Ammon's horn (tissue), 1 donor: ENCODE measurements around the gene ABHD16B.
"Not testable (repeated sequence)": the region's sequence is repeated elsewhere in the genome, so short reads cannot be mapped to it uniquely, and the experiment has no call there.

ENCODE experiments used
- DNase-seq: peaks from one replicate; pipeline ENCODE4 v3.0.0-alpha.2; 2016; ENCODE audit warnings: low spot score

ABHD16B gene

DNA sequence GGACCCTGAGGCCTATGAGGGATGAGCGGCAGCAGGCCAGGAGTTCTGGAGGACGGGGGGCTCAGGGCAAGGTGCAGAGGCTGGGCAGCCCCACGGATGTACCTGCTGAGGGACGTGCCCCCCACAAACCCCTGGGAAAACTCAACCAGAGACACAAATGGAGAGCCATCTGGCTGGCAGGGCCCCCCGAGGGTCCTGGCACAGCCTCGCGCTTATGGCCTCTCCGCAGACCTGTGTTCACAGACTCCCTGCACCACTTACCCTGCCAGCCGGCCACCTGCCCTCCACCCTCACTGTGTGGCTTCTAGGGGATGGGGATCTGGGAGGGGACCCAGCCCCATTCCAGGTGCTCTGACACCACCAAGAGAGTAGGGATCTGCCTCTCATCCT is 26.8 kb upstream of the ABHD16B start:
- DNase-seq, result no peak

DNA sequence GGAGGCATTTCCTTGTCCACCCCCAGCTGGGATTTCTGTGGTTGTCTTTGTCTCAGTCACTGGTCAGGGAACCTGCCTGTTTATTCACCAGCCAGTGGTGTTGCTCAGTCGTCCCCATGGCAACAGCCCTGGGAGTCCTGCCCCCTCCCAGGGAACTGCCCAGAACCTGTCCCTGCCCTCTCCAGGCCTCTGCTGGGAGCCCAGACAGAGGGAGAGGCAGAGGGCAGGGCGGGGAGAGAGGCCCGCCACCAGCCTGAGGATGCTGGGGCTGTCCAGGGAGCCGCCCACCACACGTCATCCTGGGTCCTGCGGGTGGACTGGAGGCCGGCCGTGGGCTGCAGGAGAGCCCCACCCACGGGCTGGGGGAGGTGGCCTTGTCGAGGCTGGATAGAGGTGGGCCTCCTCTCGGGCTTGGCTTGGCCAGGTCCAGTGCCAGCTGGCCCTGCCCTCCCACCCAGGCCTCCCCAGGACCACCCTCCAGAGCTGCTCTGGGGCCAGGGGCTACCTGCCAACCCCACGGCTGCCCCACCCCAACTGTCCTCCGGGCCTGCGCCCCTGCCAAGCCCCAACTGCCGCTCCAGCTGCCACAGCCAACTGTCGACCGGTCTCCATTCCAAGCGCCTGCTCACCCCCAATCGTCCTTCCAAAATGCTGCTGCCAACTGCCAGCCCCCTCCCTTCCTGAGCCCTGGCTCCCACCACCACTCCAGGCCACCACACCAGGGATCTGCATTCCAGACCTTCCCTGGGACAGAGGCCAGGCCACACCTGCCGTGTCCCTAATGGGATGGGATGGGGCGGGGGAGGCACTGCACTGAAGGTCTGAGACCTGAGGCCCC is 26.1 kb upstream of the ABHD16B start:
- DNase-seq, result peak; percentile 83

DNA sequence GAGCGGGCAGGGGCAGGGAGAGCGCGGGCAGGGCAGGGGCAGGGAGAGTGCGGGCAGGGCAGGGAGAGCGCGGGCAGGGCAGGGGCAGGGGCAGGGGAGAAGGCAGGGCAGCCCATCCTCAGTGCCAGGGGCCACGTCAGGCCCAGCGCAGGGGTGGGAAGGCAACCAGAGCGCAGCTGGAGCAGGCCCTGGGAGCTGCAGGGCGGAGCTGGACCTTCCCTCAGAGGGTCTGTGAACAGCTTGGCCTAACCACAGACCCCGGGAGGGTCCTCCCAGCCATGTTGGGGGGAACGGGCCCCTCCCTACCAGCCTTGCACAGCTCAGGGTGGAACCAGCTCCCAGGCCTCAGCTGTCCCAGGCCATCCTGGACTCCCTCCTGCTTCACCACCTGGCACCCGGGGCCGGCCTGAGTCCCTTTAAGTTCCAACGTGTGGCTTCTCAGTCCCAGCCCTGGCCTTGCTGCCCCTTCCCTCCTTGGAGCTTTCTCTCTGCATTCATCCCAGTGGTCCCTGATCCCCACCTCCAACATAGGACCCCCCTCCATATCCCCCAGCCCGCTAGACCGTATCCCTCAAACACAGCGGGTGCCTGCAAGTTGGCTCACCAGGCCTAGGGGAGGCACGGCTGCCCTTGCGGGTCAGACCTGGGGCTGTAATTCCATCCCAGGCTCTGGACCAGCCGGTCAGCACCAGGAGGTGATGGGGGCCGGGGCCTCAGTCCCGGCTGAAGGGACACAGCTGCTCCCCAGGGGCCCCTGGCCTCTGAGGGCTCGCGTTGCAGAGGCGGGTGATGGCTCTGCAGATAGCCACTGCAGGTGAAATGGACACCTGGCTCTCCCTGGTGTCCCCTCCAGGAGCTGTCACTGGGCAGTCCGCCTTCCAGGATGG is 24.6 kb upstream of the ABHD16B start:
- no peak for DNase-seq

DNA sequence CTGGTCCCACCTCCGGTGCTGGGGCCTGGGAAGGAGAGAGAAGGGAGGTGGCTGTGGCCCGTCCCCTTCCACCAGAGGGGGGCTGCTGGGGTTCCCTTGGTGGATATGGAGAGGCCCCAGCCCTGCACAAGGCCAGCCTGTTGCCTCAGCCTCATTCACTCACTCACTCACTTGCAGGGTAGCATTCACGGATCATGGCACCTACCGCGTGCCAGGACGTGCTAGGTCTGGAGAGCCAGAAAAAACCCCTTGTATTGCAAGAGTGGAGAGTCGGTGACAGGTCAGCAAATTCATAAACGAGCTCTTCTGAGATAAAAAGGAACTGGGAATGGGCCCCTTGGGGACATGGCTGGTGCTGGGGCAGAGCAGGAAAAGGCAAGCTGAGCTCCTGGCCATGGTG is 23.8 kb upstream of the ABHD16B start:
- DNase-seq, result no peak

DNA sequence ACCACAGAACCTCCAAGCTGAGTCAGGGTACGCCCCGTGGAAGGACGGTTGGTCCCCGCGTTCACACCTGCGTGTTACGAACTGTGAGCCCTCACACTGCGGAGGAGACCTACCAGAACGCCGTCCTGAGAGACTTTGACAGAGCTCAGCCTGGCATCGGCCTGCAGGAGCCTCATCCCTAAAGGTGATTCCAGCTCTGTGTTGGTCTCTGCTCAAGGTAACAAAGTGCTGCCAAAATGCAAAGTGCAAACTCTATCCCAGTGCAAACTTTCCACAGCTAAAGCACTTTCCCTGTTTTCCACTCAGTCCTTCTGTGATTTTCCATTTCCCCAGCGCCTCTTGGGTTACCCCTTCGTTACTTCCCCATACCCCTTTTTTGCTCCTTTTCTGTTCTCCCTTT is 21.7 kb upstream of the ABHD16B start:
- no peak for DNase-seq

DNA sequence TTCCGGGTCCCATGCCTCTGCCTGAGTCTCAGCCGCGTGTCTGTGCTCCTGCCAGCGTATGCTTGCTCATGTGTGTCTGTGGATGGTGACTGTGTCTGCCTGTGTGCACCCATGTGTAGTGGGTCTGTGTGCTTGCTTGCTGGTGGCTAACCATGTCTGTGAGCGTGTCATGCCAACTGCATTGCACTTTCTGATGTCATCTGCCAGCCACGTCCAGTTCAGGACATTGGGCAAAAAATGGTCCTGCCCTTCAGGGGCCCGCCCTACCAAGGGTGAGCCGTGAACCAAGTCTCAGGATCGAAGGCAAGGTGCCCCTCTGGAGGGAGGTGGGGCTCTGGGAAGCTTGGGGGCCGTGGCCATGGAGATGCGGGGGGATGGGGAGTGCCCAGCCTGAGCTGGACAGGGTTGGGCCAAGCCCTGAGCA is 20.9 kb upstream of the ABHD16B start:
- DNase-seq, result no peak

DNA sequence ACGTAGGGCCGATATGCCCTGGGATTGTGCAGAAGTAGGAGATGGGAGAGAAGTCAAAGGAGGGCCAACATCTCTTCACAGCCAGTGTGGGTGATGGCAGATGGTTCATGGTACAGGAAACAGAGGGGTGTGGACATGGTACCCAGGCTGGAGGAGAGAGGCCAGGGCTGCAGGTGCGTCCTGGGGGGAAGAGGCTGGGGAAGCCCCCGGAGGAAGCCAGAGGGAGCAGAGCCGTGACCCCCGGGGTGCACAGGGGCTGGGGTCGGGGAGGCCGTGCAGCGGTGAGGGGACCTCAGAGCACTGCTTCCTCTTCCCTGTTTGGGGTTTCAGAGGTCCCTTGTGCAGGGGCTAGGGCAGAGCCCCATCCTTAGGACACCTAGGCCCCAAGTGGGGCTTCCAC is 19.0 kb upstream of the ABHD16B start:
- no peak for DNase-seq

DNA sequence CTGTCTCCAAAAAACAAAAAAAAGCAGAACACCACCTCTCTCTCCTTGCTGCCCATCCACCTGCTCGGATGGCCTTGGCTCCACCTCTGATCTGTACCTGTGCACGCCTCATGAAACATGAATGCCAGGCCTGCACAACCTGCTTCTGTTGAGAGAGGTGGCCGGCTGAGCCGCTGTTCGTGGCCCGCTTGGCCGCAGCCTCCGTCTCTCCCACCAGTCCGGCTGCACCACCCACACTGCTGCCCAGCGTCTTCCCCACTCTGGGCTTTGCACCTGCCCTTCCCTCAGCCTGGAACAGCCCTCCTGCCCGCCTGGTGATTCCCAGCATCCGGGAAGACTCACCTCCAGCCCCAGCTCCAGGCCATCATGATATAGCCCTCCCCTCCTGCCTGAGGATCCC is 18.1 kb upstream of the ABHD16B start:
- DNase-seq, result no peak

DNA sequence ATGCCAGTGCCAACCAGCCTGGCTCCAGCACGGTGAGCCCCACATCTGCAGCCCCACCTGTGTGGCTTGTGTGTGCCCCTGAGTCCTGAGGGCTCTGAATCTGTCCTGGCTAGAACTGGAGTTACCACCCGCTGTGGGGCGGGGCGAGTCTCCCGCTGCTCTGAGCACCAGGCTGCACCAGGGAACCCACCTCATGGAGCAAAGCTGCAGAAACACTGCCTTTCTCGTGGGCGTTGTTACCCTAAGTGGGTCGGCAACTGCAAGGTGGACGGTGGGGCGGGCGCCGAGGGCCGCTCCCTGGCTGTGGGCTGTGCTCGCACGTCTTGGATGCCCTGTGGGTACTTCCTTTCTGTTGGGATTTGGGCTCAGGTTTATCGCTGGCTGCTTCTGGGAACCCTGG is 17.5 kb upstream of the ABHD16B start:
- DNase-seq, result no peak

DNA sequence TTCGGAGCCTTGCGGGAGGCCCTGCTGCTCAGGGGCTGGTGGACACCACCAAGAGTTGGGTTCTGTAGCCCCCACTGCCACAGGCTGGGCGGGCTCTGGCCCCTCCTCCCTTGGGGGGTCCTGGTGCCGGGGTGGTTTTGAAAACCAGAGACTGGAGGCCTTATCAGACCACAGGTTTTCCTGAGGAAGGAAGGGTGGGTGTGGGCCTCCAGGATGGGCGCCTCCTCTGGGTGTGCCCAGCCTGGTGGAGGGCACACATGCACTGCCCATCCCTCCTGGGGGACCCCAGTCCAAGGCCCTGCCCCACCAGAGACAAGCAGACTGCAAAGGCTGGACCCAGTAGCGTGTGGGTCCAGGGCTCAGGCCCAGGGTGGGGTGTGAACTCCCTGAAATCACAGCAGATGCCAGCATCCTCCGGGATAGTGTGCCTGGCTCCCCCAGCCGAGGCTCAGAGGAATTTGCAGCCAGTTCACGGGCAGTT is 16.7 kb upstream of the ABHD16B start:
- no peak for DNase-seq

DNA sequence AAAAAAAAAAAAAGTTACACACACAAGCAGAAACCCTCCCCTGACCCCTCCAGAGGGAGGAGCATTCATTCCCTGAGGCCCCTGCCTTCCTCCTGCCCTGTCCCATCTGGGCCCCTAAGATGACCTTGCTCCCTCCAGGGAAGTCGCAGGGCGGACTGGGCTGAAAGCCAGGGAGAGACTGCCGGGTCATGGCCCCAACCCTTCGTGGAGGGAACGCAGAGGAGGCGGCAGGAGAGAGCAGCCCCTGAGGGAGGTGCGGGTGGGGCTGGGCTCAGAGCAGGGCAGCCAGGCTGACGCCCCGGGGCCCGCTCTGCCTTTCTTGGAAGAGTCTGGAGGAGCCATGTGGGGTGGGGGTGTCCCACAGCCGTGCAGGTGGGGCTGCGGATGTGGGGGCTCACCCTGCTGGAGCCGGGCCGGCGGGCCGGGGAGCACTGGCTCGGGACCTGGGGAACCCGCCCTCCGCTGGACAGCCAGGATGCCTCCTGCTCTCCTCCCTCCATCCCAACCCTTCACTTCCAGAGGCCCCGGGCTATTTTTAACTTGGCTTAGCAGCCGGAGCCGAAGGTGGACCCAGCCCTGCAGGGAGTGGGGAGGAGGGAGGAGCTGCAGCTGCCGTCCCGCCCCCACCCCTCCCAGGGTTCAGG is 15.0 kb upstream of the ABHD16B start:
- DNase-seq, result no peak

DNA sequence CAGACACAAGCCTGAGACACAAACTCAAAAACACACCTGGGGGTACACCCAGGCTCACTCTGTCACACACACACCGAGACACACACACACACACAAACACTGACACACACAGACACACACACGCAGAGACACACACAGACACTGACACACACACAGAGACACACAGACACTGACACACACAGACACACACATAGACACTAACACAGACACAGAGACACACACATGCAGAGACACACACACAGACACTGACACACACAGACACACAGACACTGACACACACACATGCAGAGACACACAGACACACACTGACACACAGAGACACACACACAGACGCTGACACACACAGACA is 14.4 kb upstream of the ABHD16B start:
- DNase-seq, result no peak

DNA sequence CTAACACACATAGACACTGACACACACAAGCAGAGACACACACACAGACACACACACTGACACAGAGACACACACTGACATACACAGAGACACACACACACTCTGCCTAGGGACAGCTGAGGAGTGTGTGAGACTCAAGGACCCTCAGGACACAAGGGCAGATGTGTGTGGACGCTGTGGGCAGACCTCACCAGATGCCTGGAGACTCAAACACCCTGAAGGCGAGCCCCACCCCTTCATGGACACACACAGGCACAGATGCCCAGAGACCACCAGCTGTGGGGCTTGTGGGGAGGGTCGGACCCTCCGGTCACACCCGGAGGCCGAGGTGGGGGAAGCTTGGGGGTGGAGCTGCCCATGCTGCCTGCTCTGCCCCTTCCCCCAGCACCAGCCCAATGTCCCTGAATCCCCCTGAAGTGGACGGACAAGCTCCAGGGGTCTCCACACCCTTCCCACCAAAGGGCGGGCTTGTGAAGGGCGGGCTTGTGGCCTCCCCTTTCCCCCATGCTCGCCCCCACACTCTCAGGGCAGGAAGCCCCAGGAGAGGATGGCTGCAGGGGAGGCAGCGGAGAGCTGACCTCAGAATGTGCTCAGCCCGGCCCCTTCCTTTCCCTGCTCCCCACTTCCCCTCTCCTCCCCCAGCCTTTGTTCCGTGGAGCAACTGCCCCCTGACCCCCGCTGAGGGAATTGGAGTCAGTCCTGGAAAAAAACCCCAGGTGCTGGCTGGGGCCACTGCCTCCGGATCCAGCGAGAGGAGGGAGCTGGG is 13.9 kb upstream of the ABHD16B start:
- no peak for DNase-seq

DNA sequence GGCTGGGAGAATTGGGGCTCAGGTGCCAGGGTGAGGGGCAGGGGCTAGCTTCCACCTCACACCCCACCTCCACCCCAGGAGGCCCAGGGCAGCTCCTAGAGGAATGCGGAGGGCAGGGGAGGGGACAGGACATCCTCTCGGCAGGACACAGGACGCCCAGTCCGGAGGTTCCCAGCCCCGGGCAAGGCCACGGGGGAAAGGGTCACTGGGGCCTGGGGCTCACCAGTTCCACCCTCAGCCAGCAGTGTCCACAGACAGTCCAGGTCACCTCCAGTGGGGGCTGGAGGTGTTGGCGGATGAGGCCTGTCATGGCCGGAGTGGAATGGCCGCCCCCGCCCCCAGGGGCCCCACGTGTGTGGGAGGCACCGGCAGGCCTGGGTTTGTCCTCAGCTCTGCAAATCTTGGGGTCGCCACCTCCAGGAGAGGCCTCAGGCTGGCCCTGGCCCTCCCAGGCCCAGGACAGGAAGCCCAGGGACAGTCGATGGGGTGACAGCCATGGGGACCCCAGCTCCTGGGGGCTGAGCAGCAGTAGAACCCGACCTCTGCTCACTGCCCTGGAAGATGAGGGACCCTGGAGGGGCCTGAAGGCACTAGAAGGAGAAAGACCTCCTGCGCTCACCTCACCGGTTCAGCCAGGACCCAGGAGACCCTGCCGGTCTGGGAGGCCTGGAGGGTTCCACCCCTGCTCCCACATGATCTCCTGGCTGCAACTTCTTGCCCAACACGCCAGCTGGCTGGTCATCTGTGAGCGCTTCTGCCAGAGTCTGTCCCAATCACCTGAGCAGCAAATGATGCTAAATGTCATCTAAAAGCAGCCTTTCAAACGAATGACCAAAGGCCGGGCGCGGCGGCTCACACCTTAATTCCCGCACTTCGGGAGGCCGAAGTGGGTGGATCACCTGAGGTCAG is 13.0 kb upstream of the ABHD16B start:
- DNase-seq, result no peak

DNA sequence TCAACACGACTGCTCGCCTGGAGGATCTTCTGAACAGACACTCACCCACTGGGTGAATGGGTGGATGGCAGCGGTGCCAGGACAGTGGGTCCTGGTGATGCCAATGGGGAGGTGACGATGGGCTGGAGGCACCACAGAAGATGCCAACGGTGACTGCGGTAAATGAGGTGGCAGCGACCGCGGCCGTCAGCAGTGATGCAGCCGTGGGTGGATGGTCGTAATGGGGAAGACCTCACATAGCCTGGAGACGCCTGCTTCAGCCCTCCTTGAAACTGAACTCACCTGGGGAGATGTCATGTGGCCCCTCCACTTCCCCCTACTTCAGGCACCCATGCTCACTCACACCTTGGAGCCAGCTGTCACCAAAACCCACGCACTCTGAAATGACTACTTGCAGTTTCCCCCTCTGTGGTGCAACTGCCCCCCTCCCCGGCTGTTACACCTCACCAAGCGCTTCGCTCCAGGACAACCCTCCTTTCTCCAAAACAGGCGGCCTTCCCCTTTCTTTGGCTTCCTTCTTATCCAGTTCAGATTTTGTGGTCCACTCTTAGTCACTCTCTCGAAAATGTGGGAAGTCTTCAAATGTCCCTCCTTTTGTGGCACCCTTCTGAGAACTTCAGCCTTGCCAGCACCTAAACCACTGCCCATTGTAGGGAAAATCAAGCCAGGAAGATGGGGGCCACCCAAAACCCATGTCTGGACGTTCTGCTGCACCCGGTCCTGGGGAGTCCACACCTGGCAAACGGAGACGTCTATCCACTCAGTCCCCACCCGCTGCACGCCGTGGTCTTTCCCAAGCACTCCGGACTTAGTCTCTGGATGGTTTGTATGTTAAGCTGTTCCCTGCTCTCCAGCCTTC is 10.4 kb upstream of the ABHD16B start:
- no peak for DNase-seq

DNA sequence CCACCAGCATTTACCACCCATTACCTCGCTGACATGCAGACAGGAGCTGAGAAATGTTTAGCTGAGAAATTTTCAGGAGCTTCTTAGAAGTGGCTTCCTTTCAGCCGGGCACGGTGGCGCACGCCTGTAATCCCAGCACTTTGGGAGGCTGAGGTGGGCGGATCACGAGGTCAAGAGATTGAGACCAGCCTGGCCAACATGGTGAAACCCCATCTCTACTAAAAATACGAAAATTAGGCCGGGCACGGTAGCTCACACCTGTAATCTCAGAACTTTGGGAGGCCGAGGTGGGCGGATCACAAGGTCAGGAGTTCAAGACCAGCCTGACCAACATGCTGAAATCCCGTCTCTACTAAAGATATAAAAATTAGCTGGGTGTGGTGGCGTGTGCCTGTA is 9.8 kb upstream of the ABHD16B start:
- DNase-seq, result not testable (repeated sequence)

DNA sequence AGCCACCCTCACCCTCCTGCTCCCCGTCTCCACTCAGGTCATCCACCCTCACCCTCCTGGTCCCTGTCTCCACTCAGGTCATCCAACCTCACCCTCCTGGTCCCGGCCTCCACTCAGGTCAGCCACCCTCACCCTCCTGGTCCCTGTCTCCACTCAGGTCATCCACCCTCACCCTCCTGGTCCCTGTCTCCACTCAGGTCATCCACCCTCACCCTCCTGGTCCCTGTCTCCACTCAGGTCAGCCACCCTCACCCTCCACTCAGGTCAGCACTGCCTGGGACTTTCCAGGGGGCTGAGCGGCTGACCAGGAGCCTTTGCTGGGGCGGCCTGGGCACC is 7.6 kb upstream of the ABHD16B start:
- DNase-seq, result not testable (repeated sequence)

DNA sequence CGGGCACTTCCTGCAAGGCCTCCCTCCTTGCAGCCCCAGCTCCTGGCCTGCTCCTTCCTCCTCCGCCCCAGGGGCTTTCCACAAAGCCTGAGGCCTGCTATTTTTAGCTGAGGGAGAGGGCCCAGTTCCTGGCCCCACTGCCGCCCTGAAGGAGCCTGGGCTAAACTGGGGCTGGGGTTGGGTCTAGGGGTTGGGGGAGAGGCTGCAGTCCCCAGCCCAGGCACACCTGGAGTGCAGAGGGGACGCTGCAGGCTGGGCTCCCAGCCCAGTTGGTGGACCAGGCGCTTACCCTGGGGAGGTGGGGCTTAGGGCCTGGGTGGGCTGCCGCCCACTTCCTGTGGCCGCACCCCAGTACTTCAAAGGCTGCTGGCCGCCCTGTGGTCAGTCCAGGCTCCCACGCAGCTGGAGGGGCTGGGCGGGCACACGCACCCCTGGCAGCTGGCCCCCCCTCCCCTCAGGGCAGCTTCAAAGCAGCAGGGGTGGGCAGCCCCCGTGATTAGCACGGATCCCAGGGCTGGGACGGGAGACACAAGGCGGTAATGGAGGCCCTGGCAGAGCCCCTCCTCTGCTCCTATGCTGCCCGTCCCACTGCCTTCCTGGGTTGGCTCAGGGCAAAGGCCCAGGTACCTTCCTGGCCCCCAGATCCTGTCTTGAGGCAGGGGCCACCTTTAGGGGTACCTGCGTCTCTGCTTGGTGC is 7.1 kb upstream of the ABHD16B start:
- no peak for DNase-seq

DNA sequence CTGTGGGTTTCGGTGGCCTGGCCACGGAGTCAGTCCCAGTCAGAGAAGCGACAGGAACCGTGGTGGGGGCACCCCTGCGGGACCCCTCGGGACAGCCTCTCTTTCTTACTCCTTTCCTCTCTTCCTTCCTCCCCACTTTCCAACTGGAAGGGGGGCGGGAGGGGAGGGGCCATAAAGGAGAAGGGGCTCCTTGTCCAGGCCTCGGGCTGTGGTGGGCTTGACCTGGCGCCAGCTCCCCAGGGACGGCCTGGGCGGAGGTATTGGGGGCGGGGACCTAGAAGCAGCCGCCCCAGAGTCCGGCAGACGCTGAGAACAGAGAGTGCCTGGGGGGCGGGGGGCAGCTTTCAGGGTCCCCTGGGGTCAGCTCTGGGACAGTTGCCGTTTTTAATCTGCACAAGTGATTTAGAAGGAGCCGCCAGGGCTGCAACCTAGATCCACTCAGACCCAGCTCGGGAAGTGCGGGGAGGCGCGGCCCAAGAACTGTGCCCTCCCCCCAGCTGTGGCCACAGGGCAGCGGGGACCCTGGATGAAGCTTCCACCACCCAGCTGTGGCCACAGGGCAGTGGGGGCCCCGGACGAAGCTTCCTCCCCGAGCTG is 6.4 kb upstream of the ABHD16B start:
- DNase-seq, result no peak
